ENCODE measurements around the gene WASF3. TPM values are rescaled to one million over a fixed set of nuclear protein-coding genes. Genes with fewer than 3 reads are reported as not detected.

The WASF3 gene
- total and polyA plus RNA-seq, 2 experiments from 2014 or later: 9.9 to 20.7 TPM

DNA sequence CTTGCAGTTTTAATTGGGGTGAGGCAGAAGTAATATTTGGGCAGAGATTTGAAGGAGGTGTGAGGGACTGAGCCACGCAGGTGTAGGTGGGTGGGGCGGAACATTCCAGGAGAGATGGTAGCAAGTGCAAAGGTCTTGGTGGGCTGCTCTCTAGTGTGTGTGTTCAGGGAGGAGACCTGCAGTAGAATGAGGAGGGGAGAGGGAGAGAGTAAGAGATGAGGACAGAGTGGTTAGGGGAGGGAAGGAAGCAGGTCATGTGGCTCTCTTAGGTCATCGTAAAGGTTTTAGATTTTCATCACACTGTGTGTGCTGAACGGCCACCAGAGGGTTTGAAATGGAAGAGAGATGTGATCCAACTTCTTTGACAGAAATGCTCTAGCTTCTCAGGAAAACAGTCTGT lies 33.5 kb downstream of the WASF3 start (continued):
- TF ChIP-seq, protein P1, sequence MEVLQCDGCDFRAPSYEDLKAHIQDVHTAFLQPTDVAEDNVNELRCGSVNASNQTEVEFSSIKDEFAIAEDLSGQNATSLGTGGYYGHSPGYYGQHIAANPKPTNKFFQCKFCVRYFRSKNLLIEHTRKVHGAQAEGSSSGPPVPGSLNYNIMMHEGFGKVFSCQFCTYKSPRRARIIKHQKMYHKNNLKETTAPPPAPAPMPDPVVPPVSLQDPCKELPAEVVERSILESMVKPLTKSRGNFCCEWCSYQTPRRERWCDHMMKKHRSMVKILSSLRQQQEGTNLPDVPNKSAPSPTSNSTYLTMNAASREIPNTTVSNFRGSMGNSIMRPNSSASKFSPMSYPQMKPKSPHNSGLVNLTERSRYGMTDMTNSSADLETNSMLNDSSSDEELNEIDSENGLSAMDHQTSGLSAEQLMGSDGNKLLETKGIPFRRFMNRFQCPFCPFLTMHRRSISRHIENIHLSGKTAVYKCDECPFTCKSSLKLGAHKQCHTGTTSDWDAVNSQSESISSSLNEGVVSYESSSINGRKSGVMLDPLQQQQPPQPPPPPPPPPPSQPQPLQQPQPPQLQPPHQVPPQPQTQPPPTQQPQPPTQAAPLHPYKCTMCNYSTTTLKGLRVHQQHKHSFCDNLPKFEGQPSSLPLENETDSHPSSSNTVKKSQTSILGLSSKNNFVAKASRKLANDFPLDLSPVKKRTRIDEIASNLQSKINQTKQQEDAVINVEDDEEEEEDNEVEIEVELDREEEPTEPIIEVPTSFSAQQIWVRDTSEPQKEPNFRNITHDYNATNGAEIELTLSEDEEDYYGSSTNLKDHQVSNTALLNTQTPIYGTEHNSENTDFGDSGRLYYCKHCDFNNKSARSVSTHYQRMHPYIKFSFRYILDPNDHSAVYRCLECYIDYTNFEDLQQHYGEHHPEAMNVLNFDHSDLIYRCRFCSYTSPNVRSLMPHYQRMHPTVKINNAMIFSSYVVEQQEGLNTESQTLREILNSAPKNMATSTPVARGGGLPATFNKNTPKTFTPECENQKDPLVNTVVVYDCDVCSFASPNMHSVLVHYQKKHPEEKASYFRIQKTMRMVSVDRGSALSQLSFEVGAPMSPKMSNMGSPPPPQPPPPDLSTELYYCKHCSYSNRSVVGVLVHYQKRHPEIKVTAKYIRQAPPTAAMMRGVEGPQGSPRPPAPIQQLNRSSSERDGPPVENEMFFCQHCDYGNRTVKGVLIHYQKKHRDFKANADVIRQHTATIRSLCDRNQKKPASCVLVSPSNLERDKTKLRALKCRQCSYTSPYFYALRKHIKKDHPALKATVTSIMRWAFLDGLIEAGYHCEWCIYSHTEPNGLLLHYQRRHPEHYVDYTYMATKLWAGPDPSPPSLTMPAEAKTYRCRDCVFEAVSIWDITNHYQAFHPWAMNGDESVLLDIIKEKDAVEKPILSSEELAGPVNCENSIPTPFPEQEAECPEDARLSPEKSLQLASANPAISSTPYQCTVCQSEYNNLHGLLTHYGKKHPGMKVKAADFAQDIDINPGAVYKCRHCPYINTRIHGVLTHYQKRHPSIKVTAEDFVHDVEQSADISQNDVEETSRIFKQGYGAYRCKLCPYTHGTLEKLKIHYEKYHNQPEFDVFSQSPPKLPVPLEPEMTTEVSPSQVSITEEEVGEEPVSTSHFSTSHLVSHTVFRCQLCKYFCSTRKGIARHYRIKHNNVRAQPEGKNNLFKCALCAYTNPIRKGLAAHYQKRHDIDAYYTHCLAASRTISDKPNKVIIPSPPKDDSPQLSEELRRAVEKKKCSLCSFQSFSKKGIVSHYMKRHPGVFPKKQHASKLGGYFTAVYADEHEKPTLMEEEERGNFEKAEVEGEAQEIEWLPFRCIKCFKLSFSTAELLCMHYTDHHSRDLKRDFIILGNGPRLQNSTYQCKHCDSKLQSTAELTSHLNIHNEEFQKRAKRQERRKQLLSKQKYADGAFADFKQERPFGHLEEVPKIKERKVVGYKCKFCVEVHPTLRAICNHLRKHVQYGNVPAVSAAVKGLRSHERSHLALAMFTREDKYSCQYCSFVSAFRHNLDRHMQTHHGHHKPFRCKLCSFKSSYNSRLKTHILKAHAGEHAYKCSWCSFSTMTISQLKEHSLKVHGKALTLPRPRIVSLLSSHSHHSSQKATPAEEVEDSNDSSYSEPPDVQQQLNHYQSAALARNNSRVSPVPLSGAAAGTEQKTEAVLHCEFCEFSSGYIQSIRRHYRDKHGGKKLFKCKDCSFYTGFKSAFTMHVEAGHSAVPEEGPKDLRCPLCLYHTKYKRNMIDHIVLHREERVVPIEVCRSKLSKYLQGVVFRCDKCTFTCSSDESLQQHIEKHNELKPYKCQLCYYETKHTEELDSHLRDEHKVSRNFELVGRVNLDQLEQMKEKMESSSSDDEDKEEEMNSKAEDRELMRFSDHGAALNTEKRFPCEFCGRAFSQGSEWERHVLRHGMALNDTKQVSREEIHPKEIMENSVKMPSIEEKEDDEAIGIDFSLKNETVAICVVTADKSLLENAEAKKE (CRISPR knock-in tag; IDR thresholded peaks at IDR 0.05): no peak
- no peak for TF ChIP-seq JUNB (IDR thresholded peaks at IDR 0.05; ENCODE audit: unreplicated experiment)
- TF ChIP-seq, protein P2, sequence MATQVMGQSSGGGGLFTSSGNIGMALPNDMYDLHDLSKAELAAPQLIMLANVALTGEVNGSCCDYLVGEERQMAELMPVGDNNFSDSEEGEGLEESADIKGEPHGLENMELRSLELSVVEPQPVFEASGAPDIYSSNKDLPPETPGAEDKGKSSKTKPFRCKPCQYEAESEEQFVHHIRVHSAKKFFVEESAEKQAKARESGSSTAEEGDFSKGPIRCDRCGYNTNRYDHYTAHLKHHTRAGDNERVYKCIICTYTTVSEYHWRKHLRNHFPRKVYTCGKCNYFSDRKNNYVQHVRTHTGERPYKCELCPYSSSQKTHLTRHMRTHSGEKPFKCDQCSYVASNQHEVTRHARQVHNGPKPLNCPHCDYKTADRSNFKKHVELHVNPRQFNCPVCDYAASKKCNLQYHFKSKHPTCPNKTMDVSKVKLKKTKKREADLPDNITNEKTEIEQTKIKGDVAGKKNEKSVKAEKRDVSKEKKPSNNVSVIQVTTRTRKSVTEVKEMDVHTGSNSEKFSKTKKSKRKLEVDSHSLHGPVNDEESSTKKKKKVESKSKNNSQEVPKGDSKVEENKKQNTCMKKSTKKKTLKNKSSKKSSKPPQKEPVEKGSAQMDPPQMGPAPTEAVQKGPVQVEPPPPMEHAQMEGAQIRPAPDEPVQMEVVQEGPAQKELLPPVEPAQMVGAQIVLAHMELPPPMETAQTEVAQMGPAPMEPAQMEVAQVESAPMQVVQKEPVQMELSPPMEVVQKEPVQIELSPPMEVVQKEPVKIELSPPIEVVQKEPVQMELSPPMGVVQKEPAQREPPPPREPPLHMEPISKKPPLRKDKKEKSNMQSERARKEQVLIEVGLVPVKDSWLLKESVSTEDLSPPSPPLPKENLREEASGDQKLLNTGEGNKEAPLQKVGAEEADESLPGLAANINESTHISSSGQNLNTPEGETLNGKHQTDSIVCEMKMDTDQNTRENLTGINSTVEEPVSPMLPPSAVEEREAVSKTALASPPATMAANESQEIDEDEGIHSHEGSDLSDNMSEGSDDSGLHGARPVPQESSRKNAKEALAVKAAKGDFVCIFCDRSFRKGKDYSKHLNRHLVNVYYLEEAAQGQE (IDR thresholded peaks at IDR 0.05; ENCODE audit: unreplicated experiment): no peak
- TF ChIP-seq ZNF331 (CRISPR knock-in tag; IDR thresholded peaks at IDR 0.05; ENCODE audit: low read depth): no peak
- TF ChIP-seq, protein P3, sequence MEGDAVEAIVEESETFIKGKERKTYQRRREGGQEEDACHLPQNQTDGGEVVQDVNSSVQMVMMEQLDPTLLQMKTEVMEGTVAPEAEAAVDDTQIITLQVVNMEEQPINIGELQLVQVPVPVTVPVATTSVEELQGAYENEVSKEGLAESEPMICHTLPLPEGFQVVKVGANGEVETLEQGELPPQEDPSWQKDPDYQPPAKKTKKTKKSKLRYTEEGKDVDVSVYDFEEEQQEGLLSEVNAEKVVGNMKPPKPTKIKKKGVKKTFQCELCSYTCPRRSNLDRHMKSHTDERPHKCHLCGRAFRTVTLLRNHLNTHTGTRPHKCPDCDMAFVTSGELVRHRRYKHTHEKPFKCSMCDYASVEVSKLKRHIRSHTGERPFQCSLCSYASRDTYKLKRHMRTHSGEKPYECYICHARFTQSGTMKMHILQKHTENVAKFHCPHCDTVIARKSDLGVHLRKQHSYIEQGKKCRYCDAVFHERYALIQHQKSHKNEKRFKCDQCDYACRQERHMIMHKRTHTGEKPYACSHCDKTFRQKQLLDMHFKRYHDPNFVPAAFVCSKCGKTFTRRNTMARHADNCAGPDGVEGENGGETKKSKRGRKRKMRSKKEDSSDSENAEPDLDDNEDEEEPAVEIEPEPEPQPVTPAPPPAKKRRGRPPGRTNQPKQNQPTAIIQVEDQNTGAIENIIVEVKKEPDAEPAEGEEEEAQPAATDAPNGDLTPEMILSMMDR (conservative IDR thresholded peaks at IDR 0.05; ENCODE audit: low read depth in 2 of 2): no peak
- no peak for TF ChIP-seq EZH2phosphoT487 (IDR thresholded peaks at IDR 0.05; ENCODE audit: unreplicated experiment)
- TF ChIP-seq STAT1 (IDR thresholded peaks at IDR 0.05; ENCODE audit: unreplicated experiment): no peak
- no peak for TF ChIP-seq ZNF114 (CRISPR knock-in tag; IDR thresholded peaks at IDR 0.05)

All from GM23338 (cell line).